HTR-8/SVneo (cell line): ENCODE results near the gene SPATA13.

ENCODE experiments used
- DNase-seq: peaks from one replicate; pipeline ENCODE4 v3.0.0; 2011; ENCODE audit warnings: low spot score, mixed read lengths; ENCODE audit not compliant: insufficient read length
- FAIRE-seq: peaks from 2 replicates; lab custom pipeline; 2011; peaks lifted over from hg19 to GRCh38; lab: Jason Lieb, UNC

SPATA13 gene

DNA sequence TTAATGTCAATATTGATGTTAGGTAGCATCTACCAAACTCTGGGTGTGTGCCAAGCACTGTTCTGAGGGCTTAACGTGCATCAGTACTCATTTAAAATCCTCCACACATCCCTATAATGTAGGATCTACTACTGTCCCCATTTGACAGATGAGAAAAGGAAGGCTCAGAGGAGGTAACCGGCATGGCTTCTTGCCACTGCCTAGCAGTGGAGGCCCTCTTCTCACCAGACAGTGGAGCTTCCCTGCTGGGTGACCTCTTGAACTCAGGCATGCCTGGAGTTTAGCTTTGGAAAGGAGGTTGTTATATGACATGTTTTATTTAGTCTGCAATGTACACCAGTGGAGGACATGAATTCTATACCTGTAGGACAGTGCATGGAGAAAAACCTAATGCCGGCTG lies 2.1 kb downstream of the SPATA13 start:
- DNase-seq = no peak
- no peak for FAIRE-seq

DNA sequence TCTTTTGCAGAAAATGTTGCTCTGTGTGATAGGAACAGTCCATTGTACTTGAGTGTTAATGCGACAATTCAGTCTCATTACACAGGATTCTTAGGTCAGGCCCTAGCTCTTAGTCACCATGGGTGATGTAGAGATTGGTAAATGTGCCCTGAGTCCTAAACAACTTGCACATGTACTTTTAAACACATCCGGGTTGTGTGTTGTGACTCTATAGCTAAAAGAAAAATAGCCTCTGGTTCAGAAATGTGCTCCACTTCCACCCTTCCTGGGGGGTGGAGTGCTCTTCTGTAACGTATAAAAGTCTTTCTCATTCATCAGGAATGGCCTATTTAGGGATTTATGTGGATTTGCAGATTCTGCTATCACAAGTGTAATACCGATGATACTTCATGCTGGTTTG lies 5.2 kb downstream of the SPATA13 start:
- DNase-seq (no peak), FAIRE-seq (no peak)

DNA sequence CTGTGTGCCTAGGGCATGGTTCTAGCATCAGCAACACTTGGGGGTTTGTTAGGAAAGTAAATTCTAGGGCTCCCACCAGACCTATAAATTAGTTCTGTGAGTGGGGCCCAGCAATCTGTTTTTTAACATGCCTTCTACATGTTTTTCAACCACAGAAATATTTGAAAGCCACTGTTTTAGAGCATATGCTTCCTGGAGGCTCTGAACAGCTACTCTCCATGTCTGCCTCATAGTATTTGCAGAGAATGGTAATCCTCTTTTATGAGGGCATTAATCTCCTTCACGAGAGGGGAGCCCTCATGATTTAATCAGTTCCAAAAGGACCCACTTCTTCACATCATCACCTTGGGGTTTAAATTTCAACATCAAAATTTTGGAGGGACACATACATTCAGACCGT lies 6.0 kb downstream of the SPATA13 start:
- FAIRE-seq (no peak), DNase-seq (no peak)

DNA sequence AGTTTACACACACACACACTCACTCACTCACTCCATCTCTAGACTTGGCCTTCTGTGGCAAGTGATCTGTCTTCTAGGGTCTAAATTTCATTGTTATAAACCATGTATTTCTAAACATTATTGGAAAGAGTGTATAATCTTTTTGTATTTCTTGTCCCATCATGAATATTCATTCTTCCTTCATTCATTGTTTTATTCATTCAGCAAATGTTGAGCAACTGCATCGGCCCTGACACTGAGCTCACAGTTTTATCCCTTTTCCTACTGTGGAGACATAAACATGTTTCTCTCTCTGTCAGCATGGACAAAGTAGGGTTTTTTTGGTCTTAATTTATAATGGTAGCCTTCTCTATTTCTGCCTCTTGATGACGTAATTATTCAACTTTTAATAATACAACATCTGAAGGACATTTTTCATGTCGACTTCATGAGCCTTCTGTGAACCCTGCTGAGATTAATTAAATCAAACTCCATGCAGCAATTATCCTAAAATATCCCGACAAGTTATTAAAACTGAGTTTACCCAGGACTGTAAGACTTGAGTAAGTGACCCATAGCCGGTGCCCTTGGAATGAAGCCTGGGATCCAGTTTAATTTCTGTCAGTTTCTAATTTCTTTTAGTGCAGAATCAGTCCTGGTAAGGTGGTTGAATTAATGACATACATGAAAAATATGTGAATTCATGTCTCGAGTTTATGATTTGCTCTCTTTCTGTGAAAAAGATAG lies 7.3 kb downstream of the SPATA13 start:
- FAIRE-seq = no peak

DNA sequence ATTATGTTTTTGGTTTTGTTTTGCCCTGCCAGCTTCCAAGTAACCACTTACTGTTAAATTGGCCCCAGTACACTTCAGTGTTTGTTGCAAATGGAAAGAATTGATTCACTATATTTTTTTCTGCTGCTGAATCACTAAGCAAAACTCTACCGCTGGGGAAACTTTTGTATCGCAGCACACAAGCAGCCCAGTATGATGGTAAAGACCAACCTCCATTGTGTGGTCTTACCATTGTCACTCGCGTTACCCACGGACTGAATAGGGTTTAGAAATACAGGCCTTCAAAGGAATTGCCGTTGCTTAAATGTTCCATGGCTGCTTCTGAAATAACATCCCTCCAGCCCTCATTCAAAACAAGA lies 7.9 kb downstream of the SPATA13 start:
- FAIRE-seq (no peak), DNase-seq (no peak)

More for the DNA sequence above, 7.3 kb downstream of the SPATA13 start:
- no peak for DNase-seq

DNA sequence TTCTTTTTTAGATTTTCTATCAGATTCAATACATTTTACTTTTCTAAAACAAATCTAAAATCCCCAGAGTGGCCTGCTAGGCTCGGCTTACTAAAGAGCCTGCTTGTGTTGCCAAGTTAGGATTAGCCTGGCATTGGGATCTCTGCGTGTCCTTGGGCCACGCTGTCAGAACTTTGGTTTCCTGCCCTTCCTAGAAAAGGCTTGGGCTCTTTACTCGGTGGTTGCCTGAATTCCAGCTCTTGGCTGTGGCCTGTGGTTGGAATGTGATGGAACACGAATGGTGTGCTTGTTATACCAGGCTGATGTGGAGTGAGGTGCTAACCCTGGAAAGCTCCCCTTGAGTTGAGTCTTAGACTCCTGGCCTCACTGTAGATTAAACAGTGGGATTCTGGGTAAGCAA lies 8.5 kb downstream of the SPATA13 start:
- no peak for DNase-seq
- FAIRE-seq = no peak

DNA sequence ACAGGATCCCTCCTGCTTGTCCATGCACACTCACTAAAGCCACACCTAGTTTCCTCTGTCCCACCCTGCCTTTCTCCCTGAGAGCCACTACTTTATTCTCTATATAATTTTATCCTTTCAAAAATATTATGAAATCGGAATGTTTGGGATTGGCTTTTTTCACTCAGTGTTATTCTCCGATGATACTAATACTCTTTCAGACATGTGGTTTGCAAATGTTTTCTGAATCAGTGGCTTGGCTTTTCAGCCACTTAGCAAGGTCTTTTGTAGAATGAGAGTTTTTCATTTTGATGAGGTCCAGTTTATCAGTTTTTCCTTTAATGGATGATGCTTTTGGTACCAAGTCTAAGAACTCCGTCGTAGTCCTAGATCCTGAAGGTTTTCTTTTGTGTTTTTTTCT lies 11.6 kb downstream of the SPATA13 start:
- DNase-seq = no peak
- FAIRE-seq = no peak

DNA sequence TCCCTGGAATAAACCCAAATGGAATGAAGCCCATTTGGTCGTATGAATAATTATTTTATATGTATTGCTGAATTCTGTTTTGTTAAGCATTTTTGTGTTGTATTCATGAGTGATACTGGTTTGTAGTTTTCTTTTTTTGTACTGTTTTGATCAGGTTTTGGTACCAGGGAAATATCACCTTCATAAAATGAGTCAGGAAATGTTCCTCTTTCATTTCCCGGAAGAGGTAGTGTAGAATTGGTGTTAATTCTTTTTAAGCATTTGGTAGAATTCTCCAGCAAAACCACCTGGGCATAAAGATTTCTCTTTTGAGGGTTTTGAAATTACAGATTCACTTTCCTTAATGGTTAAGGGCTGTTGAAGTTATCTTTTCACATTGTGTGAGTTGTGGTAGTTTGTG lies 13.3 kb downstream of the SPATA13 start:
- no peak for FAIRE-seq
- no peak for DNase-seq

DNA sequence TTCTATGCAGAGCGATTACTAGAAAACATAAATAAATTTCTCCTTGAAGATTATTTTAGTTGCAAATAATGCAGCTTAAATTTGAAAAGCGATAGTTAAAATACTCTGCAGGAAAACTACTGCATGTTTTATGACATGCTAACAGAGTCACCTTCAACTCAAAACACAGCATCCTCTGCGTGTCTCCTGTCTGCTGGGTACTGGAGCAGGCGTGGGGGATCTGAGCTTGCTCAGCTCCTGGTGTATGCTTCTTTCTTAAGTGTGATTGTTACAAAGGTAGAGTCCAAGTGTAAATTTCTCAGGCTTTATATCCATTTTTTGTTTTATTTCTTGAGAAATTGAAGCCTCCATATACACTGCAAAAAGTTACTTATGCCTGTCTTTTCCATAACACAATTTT lies 15.3 kb downstream of the SPATA13 start:
- DNase-seq = no peak
- no peak for FAIRE-seq

DNA sequence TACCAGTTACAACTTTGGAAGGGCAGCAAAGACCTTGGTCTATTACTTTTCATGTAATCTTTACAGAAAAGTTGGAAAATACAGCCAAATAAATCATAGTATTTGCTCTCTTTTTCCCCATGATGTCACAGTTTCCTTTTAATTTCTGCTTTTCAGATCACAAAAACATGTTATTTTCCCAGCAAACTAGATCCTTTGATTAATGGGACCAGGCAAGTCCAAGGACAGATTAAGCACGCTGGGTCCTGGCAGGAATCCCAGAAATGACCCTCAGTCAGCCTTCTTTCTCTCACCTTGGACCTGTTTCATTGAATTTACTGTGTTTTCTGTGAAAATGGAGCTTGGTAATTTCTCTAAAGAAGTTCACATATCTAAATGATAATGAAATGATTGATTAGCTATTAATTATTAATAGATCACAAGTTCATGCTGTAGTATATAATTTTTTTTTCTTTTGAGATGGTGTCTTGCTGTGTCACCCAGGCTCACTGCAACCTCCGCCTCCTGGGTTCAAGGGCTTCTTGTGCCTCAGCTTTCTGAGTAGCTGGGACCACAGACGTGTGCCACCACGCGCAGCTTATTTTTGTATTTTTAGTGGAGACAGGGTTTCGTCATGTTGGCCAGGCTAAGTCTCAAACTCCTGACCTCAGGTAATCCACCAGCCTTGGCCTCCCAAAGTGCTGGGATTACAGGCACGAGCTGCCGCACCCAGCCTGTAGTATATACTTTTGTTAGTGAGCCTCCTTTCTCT lies 16.0 kb downstream of the SPATA13 start:
- FAIRE-seq = no peak
- DNase-seq = no peak

DNA sequence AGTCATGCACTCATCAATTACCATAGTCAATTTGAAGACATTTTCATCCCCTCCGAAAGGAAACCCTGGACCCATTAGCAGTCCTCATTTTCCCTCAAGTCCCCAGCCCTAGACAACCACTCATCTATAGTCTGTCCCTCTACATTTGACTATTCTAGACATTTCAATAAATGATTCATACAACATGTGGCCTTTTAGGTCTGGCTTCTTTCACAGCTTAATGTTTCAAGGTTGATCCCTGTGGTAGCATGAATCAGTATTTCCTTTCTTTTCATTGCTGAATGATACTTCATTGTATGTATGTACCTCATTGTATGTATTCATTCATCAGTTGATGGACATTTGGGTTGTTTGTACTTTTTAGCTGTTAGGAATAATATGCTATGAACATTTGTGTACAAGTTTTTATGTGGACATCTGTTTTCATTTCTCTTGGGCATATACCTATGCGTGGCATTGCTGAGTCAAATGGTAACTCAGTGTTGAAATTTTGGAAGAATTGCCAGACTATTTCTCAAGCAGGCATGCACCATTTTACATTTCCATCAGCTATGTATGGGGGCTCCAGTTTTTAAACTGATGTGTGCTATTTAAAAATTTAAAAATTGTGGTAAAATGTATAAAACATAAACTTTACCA lies 18.4 kb downstream of the SPATA13 start:
- no peak for DNase-seq
- FAIRE-seq = no peak

DNA sequence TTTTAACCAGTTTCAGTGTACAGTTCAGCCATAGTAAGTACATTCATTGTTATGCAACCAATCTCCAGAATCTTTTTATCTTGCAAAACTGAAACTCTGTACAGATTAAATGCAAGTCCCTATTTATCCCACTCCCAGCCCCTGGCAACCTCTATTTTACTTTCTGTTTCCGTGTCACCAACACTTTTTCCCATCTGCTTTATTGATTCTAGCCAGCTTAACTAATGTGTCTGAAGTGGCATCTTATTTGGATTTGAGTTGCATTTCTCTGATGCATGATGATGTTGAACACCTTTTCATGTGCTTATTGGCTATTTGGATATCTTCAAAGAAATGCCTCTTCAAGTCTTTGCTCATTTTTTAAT lies 18.9 kb downstream of the SPATA13 start:
- FAIRE-seq (no peak), DNase-seq (no peak)

DNA sequence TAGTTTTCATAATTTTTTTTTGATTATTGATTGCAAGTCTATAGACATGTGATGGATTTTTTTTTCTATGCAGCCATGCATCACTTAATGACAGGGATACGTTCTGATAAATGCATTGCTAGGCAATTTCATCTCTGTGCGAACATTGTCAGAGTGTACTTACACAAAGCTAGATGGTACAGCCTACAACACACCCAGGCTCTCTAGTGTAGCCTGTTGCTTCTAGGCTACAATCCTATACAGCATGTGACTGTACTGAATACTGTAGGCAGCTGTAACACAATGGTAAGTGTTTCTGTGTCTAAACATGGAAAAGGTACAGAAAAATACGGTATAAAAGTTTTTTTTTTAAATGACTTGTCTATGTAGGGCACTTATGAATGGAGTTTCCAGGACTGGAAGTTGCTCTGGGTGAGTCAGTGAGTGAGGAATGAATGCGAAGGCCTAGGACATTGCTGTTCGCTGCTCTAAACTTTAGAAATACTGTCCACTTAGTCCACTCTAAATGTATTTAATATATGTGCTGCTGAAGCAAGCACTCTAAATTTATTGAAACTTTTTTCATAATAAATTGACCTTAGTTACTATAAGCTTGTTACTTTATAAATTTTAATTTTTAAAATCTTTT lies 20.3 kb downstream of the SPATA13 start:
- no peak for DNase-seq
- no peak for FAIRE-seq

DNA sequence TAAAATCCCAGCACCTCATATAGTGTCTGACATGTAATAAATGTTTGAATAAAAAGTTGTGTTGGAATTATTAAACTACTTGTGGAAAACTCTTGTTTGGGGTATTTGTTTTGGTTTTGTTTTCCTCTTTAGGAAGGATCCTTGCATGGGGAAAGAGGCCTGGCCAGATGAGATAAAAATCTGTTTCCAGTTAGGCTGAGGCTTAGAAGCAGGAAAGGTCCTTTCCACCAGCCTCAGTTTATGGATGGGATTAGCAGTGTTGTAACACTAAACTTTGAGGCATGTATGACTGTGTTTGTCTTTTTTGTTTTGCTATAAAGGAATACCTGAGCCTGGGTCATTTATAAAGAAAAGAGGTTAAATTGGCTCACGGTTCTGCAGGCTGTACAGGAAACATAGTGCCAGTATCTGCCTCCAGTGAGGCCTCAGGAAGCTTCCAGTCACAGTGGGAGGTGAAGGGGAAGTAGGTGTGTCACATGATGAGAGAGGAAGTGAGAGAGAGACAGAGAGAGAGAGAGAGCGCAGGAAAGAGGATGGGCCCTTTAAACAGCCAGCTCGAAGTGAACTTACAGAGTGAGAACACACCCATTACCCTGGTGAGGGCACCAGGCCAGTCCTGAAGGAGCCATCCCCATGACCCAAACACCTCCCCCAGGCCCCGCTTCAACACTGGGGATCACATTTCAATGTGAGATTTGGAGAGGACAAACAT lies 21.6 kb downstream of the SPATA13 start:
- DNase-seq (no peak), FAIRE-seq (no peak)

DNA sequence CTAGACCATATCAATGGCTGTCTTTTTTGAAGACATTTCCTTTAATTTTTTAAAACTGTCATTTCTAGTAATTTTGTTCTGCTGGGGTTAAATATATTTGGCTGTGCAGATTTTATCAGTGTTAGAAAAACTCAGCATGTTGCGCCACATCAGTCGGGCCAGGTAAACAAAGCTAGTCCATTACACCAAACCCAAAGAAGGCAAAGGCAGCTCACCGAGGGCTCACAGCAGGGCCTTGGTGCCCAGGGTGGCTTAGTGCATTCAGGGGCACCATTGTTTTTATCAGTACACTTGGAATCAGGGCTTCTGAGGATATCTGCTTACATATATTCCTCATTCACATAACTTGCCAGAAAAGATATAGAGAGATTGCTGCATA lies 22.2 kb downstream of the SPATA13 start:
- DNase-seq = no peak
- FAIRE-seq = no peak

DNA sequence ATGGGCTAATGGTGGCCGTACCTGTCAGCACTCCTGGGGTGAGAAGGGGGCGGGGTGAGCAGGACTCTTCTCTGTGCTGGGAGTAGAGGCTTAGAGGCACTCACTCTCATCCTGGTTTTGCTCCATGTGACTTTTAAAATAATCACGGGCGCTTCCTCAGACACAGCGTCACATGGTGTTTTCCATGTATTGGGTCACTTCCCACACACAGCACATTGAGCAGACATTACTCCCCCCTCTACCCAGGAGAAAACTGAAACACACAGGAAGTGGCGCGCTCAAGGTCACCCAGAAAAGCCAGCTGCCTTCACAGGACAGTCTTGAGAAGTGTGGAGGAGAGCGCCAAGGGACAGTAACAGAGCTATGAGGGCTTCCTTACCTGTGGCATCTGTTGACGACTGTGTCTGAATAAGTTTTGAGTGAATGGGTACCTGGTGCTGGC lies 23.2 kb downstream of the SPATA13 start:
- no peak for DNase-seq

DNA sequence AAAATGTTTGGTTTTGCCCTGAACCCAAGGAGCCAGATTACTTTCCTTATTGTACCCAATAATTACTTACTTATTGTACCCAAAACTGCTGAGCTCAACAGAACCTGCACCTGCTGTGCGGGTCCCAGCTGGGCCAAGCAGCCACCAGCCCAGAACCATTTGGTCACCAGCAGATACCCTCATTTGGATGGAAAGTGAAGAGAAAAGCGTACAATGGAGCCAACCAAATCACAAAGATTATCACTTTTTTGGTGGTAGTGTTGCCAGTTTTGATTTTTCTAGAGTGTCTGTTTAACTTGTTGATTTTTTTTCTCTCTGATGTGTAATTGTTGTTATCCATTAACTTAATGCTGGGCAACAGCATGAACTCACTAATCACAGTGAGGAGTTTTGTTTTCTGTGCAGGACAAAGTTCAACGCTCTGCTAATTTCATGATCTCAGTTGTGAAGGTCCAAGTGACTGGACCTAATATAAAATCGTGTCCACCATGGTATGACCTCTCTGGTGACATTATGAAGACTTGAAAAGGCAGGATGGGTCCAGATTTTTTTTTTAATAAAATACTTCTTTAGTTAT lies 23.8 kb downstream of the SPATA13 start:
- no peak for DNase-seq
- FAIRE-seq = no peak

More for the DNA sequence above, 23.2 kb downstream of the SPATA13 start:
- FAIRE-seq = no peak

DNA sequence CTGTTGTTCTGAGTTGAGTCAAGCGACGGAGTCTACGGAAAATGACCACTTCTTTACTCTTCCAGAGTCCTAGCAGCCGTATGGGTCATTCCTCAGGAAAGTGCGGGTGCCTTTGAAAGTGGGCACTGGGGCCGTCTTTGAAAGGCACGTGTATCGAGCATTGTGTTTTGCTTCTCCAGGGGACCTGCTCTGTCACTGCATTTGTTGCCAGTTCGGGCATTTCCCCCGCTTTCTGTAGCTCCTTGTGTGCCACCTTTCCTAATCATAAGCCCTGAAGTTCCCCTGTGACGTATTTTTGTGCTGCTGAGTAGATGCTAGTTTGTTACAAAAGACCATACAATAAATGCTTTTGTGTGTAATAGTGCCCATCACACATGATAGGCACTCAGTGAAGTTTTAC lies 24.4 kb downstream of the SPATA13 start:
- FAIRE-seq (no peak), DNase-seq (no peak)

DNA sequence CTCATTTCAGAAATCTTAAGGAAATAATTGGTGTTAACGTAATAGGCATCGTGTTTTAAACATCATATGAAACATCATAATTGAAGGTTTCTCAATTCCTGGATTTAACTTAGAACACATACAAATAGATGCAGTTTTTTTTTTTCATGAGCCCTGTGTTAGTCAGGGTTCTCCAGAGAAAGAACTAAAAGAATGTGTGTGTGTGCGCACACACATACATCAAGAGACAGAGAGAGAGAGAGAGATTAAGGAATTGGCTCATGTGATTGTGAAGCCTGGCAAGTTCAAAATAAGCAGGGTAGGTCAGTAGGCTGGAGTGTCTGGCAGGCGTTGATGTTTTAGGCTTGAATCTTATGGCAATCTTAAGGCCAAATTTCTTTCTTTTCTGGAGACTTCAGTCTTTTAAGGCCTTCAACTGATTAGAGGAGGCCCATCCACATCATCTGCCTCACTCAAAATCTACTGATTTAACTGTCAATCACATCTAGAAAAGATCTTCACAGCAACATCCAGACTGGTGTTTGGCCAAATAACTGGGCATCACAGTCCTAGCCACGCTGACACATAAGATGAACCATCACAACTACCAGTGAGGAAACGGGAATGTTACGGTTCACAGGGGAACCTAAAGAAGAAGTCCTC lies 25.2 kb downstream of the SPATA13 start:
- DNase-seq = no peak
- no peak for FAIRE-seq

DNA sequence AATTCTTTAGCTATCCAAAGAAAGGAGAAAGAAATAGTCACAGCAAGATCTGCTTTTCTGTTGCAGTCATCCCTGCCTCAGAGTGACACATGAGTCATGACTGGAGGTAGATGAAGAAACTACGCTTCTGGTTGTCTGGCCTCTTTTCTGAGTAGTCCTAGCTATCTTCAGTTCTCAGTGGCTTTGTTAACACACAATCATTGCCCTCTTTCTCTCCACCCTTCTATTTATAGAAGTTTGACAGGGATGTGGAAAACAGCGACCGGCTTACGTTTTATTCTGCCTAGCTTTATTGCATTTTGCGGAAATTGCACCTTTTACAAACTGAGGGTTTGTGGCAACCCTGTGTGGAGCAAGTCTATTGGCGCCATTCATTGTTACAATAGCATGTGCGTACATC lies 26.7 kb downstream of the SPATA13 start:
- DNase-seq (no peak), FAIRE-seq (no peak)
